GM21360 (cell line): ENCODE measurements around the gene IDE.

ENCODE experiments used
- ATAC-seq: cut with Tn5 transposase; IDR thresholded peaks from one replicate; pipeline ENCODE4 v1.9.1; 2021; ENCODE audit warnings: mild to moderate bottlenecking, moderate library complexity; ENCODE audit not compliant: unreplicated experiment

The IDE gene

GRCh38 chr10:92567952-92568600 lies 5.8 kb downstream of the IDE start:
- ATAC-seq, result peak; percentile 59

GRCh38 chr10:92562424-92562823 lies 11.5 kb downstream of the IDE start:
- ATAC-seq, result no peak

- ATAC-seq, result no peak
These were observed 14.8 kb downstream of the IDE start for GRCh38 chr10:92559046-92559445.

GRCh38 chr10:92553959-92554358 lies 19.9 kb downstream of the IDE start:
- ATAC-seq, result no peak

GRCh38 chr10:92552310-92552709 lies 21.6 kb downstream of the IDE start:
- no peak for ATAC-seq

- no peak for ATAC-seq
These were observed 23.0 kb downstream of the IDE start for GRCh38 chr10:92550924-92551323.

GRCh38 chr10:92547676-92548075 lies 26.2 kb downstream of the IDE start:
- no peak for ATAC-seq

GRCh38 chr10:92545556-92545955 lies 28.3 kb downstream of the IDE start:
- ATAC-seq, result no peak

- no peak for ATAC-seq
These were observed 29.6 kb downstream of the IDE start for GRCh38 chr10:92544296-92544695.

- no peak for ATAC-seq
These were observed 31.4 kb downstream of the IDE start for GRCh38 chr10:92542458-92542857.

GRCh38 chr10:92541583-92541982 lies 32.3 kb downstream of the IDE start:
- no peak for ATAC-seq

- no peak for ATAC-seq
These were observed 35.5 kb downstream of the IDE start for GRCh38 chr10:92538231-92538958.

GRCh38 chr10:92530891-92531535 lies 42.9 kb downstream of the IDE start:
- ATAC-seq, result no peak

- ATAC-seq, result no peak
These were observed 43.5 kb downstream of the IDE start for GRCh38 chr10:92530421-92530820.

- no peak for ATAC-seq
These were observed 46.2 kb downstream of the IDE start for GRCh38 chr10:92527716-92528115.

GRCh38 chr10:92523639-92524038 lies 50.3 kb downstream of the IDE start:
- no peak for ATAC-seq

GRCh38 chr10:92517034-92517655 lies 56.7 kb downstream of the IDE start:
- ATAC-seq, result no peak

GRCh38 chr10:92508866-92509265 lies 65.0 kb downstream of the IDE start:
- no peak for ATAC-seq

GRCh38 chr10:92506336-92506735 lies 67.6 kb downstream of the IDE start:
- ATAC-seq, result no peak

- ATAC-seq, result no peak
These were observed 68.8 kb downstream of the IDE start for GRCh38 chr10:92505044-92505443.

GRCh38 chr10:92502296-92502808 lies 71.5 kb downstream of the IDE start:
- ATAC-seq, result no peak
